DMS153 treated with DMSO at 0.1 percent for 48 hours (cell line): Measurements from ENCODE around the gene PAX8.

Experiments used
- DNase-seq: peaks from one replicate; lab custom pipeline; 2025; ENCODE audit not compliant: unreplicated experiment; lab: John Stamatoyannopoulos, UW

The PAX8 gene

DNA sequence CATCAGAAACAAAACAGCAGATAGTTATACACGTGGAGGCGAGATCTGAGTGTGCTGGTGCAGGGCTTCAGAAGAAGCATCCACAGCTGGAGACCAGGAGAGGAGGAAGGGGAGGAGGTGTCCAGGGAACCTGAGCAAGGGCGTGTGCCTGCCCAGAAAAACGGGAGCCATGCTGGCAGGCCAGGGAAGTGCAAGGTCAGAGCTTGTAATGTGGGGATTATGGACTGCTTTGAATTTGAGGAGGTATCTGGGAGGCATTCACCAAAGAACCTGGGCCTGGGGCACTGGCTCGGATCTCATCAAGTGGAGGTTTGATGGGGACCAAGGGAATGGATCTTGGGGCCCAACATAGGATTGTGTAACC is 92.3 kb downstream of the PAX8 start:
- no peak for DNase-seq

DNA sequence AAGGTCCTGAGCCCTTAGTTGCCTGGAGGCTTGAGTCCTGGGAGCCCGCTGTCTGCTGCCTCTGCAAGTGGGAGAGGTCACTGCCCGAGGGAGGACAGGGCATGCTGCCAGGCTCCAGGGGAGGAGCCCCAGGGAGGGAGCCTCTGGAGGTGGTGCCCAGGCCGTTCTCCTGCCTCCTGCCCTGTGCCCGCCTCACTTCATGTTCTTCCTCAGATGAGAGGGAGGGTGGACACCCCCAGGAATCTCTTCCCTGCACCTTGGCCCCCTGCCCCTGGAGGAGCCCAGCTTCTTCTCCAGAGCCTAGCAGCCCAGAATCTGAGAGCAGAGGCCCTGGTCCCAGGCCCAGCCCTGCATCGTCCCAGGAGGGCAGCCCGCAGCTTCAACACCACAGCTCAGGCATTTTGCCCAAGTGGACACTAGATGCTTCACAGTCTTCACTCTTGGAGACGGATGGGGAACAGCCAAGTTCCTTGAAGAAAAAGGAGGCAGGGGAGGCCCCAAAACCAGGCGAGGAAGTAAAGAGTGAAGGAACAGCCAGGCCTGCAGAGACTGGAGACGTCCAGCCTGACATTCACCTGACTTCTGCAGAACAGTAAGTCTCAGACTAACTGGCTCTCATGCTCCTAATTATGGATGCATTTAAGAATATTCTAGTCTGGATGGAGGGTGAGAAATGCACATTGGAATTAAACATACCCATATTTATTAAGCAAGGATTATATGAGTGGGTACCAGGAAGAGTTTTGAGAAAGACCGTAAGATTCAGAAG is 92.9 kb downstream of the PAX8 start:
- no peak for DNase-seq

DNA sequence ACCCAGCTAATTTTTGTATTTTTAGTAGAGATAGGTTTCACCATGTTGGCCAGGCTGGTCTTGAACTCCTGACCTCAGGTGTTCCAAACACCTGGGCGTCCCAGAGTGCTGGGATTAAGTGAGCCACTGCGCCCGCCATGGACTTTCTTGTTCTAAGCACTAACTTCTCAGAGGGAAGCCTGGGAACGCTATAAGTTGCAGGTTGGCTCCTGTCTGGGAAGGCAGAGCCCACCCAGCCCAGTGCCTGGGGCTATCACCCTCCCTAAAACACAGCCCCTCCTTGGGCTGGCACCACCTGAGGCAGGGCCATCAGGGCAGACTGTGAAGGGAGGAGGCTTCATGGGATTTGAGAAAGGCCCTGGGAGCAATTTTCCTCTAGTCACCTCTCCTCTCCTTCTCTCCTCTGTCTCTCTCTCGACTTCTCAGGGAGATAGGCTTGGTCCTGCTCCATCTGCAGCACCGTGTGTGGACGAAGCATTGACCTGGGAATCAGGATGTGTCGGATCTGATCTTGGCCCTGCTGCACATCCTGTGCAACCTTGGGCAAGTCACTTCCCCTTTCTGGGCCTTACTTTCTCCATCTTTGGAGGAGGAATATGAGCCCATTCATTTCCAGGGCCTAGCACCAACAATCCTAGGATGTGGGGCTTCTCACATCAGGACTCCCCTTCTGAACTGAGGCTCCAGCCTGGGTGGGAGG is 94.0 kb downstream of the PAX8 start:
- no peak for DNase-seq

DNA sequence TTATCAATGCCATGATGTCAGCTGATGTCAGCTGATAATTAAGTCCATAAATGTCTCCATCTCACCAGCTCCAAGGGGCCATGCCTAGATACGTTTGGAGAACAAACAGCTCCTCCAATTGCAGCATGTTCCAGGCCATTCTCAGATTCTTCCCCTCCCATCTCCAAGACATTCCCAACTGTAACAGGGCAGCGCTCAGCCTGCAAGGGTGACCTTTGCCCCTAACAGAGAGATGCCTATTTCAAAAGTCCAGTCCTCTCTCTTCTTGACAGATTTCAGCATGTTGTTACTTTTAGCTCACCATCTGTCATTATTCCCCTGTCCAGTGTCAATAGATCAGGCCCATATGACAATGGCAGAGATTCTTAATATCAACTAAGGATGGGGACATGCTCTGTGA is 95.0 kb downstream of the PAX8 start:
- no peak for DNase-seq

DNA sequence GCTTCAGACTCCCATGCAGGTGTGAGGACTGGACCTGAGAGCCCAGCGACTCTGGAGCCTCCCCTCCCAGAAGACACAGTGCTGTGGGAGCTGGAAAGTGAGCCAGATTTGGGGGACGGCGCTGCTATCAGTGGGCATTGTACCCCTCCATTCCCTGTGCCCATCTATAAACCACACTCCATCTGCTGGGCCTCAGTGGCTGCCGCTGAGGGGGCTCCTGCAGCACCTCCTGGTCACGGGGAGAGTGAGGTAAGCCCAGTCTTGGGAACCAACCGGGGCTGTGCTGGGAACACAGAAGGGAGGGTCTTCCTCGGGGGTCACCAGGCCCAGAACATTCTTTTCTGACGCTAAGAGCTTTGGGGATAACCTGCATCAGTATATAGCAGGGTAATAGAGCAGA is 95.5 kb downstream of the PAX8 start:
- DNase-seq: no peak

DNA sequence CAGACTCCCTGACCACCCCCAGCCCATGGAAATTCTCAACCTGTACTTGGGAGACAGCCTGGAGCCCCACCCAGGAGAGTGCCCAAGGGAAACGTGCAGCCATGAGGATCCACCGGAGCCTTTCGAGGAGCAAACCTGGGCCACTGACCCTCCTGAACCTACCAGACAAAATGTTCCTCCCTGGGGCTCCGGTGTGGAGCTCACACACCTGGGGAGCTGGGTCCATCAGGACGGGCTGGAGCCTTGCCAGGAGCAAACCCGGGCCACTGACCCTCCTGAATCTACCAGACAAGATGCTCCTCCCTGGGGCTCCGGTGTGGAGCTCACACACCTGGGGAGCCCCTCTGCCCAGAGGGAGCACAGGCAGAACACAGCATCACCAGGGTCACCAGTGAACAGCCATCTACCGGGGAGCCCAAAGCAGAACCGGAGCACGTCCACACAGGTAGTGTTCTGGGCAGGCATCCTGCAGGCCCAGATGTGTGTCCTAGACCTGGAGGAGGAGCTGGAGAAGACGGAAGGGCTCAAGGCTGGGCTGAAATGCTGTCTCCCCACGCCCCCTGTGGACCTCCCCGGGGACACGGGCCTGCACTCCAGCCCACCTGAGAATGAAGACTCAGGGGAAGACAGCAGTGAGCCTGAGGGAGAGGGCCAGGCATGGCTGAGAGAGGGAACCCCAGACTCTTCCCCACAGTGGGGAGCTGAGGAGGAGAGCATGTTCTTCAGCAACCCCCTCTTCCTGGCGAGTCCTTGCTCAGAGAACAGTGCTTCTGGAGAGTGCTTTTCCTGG is 96.1 kb downstream of the PAX8 start:
- DNase-seq: no peak

DNA sequence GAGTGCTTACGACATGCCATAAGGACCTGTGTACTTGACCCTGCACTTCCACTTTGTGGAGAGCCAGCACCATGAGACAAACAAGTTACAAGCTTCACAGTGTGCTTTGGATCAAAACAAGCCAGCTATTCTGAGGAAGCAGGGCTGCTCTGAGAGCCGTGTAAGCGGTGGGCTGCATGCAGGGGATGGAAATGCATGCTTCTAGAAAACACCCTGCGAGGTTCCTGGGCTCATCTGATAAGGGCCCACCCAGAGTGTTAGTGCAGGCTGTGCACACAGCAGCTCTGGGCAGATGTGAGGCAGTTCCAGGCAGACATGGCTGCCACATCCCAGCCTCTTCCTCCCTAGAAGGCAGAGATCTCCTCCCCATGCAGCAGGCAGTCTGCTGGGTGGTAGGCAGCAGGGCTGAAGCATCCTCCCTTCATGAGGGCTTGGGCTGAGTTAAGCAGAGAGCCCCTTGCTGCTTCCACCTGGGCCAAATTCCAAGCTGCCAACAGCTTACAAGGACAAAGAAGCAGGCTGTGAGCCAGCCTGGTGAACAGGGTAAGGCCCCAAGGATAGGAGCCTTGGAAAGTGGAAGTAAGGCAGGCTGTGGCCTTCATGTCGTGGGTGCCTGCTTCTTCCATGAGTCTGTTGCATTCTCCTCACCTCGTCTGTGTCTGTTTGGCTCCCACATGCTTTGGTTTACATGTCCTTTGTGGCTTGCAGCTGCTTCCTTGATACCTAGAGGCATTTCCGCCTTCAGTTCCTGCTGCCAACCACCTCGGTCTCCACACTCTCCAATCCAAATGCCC is 97.3 kb downstream of the PAX8 start:
- DNase-seq: no peak

DNA sequence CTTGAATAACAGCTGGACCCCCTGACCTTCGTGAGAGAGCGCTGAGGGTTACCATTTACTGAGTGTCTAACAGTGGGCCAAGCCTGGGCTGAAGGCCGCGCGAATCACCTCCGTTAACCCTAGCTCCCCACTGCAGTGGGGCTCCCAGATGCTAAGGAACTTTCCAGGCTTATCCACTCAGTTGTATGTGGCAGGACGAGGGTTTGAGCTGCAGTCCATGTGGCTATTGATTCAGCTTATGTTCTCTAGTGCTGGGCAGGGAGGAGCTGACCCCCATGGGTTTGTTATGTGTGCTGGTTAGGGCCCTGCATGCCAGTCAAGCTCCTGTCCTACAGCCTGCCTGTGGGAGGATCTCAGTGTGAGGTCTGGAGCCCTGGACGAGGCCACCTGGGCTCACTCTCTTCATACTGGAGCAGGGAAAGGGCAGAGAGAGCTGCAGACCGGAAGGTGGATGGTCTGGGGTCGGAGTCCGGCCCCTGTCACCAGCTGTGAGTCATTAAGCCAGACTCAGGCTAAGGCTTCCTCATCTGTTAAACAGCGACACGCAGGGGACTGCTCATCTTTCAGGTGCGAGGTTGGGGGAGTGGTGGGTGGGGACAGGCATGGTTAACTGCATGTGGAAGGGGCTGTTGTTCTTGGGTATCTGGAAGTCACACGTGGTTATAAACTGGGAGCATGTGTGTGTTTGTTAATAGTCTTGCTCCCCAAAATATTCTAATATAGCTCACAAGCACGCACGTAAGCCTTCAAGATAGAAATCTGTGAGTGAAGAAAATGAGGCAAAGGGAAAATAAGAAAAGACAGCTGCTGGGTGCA is 98.4 kb downstream of the PAX8 start:
- no peak for DNase-seq

DNA sequence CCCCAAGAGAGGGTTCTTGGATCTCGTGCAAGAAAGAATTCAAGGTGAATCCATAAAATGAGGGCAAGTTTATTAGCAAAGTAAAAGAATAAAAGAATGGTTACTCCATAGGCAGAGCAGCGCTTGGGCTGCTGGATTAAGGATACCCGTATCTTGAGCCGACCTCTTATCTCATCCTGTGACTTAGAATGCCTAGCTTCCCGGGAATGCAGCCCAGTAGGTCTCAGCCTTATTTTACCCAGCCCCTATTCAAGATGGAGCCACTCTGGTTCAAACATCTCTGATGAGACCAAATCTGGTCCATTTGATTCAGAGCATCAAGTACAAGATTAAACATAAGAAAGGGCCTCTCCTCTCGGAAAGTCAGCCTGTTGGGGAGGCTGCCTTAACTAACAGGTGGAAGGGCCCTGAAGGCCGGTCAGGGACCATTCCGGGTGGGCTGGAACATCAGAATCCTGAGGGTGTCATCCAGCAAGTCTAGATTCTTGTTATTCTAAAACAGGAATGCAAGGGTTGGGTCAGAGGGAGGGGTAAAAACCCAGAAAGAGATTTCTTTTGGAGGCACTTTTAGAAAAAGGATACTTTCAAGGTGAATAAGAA is 99.2 kb downstream of the PAX8 start:
- DNase-seq: no peak

DNA sequence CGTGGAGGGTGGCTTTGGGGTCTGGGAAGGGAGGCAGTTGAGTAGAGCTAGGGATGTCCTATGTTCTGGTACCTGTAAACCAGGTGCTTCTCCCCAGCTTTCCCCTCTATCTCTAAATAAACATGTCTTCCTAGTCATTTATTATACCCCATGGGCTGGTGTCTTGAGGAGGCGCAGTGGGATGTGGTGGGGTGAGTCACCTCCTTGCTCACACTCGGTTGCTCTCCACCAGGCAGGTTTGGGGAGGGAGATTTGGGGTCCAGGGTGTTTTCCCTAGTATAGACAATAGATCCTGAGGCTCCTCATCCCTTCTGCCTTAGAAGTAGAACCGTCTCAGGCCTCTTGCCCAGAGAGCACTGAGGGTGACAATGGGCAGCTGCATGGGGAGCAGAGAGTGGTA is 99.8 kb downstream of the PAX8 start:
- DNase-seq: no peak

DNA sequence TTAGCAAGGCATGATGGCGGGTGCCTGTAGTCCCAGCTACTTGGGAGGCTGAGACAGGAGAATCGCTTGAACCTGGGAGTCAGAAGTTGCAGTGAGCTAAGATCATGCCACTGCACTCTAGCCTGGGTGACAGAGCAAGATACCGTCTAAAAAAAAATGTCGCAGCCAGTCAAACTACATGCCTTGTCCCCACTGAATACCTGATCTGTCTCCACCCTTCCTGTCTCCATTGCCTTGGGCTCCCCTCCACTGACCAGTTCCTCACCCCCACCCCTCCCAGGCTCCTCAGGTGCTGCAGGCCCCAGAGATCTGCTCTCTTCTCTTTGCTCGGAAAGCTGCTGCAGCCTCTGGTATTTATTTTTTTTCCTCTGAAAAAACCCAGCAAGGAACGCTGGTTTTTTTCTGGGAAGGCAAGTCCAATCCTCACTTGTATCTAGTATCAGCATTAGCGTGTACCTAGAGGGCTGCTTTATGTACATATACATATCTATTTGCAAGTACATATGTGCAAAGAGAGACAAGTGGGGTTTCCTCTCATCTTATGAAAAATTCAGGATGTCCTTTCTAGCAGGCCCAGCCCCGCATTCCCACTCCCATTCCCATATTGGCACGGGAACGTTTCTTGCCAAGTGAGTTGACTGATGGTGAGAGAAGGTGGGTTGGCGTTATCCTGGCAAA is 100.5 kb downstream of the PAX8 start:
- DNase-seq: no peak

DNA sequence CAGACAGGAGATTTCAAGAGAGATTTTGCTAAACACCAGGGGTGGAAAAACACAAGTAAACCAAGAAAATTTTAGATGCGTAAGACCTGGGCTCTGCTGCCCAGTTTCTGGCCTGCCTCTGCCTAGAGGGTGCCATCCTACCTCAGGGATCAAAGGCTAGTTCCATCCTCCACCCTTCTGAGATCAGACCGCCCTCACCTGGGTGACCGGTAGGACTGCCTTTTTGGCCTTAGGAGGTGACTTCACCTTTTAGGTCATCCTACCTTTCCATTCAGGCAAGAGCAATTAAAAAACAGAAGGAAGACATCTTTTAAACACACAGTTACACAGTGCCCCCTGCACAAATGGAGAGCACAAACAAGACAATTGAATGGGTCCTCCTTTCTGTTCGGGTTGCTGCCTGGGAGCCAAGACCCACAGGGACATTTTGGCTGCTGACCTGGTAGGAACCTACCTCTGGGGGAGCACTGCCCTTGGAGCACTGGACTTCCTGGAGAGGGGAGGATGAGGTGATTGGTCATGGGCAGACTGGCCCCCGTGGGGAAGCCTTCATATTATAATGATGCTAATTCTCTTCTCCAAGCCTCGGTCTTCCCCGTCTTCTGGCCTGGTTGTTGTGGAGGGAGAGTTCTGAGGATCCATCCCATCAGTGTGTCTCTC is 101.9 kb downstream of the PAX8 start:
- DNase-seq: no peak

DNA sequence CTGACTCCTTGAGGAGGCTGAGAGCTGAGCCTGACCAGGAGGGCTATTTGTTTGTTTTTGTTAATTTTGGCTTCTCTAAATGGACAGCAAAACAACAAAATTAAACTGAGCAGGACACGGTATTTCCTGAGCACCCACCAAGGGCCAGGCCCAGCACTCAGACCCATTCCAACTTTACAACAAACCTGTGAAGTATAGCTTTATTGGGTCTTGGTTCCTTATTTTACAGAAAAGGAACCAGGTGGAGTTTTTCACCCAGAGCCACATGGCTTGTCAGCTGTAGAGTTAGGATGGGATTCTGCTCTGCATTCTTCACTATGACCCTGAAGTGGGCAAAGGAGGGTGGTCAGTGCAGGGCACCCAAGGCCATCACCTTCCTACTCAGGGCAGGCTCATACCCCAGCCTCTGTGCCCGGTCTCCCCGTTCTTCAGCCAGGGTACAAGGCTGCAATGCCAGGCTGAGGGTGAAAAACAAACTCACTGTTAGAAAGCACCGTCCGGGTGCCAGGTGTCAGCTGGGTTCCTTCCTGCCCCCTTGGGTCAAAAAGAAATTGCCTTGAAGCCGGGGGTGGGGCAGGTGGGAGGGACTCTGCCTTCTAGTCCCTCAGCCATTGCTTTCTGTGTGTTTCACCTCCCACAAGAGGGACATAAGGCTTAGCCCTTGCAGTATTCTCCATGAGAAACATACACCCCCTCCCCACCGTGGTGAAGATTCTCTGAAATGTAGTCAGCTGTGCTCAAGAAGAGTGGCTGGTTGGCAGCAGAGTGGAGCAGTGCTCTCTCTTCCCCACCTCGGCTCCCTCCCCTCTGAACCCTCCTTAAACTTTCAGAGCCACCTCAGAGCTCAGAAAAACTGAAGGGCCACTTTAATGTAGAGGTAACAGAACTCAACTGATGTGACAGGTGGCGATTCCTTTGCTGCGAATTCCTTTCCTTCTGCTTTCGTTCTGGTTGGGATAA is 102.7 kb downstream of the PAX8 start:
- no peak for DNase-seq

DNA sequence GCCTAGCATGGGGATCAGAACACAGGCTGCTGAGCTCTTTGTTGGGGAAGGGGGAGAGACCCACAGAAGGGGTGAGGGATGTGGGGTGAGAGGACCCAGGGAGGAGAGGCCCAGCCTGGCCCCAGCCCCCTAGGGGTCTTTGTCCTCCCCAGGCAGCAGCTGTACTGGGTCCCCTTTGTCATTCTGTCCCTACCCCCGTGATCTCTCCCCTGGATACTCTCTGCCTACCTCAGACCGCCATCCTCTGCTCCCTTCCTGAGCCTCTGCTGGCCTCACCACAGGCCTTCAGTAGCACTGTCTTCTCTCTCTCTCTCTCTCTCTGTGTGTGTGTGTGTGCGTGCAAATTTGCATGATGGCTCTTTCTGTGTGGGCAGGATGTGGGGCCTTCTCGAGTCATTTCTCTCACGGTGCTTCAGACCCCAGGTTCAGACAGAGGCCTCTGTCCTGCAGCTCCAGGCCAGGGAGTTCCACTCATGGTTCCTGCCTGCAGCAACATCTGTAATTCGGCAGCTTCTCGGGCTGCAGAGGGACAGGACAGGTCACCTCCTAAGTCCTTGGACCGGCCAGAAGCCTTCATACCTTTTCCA is 103.6 kb downstream of the PAX8 start:
- DNase-seq: no peak

DNA sequence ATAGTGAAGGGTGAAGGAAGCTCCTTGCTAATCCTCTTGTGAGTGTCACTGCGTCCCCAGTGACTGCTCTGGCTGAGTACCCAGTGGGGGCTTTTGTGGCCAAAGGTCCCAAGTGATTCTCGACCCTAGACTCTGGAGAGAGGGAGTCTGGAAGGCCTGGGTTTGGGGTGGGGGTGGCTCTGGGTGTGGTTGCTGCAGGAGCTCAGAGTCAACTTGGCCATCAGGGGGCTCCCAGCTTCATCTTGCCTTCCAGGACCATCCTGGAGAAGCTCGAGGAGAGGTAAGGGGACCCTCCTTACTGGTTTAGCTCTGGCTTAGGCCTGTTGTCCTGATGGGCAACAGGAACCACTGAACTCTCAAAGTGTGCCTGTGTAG is 104.4 kb downstream of the PAX8 start:
- no peak for DNase-seq

DNA sequence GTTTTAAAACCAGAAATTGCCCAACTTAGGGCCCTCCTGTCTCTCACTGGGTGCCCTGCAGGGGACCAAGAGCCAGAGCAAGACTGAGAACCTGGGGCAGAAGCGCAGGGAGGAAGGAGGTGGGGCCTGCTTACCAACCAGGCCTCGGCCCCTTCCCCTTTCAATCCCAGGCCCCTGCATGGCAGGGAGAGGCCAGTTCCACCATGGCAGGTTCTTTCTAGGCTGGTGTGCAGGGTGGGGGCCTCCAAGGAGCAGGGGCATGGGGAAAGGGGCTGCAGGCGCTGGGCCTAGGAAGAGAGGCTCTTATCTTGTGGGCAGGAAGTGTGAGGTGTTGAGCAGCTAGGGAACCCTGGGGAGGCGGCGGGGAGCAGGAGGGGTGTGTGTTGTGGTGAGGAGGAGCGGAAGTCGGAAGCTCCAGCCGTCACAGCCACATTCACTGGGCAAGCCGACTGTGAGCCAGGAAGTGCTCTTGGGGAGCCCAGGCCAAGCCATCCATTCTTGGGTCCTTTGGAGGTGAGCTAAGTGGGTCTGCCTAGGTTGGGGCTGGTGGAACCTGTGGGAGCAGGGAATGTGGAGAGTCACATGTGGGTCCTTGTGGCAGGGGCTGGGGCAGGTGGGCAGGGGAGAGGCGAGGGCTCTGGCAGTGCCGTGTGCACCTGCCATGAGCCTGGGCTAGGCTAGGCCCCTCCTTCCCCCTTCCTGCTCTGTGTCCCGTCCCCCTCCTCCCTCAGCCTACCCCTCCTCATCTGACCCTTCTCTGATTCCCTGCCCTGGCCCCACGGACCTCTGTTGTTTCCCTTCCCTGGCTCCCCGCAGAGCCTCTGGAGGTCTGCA is 105.0 kb downstream of the PAX8 start, which contains the start of gene PSD4:
TSS of gene PSD4 (plus strand) at position 430 of the 834 bp plus-strand sequence. CDS start 8,486 bp downstream, outside the sequence.
- peak; percentile 24 for DNase-seq
